Astrocyte of the spinal cord (primary cell): ENCODE measurements around the gene RAMP3.

Experiments used
- DNase-seq: peaks from one replicate; pipeline ENCODE4 v3.0.0; 2011; ENCODE audit warnings: low read depth, low spot score
- H3K4me3 ChIP-seq: 2 replicates; pipeline ENCODE4 v1.5.1; 2011; ENCODE audit warnings: low read depth, mild to moderate bottlenecking, low read length, moderate library complexity
- CTCF ChIP-seq: IDR thresholded peaks from 2 replicates; pipeline ENCODE4 v1.5.1; 2012; ENCODE audit warnings: low read depth, mild to moderate bottlenecking, low read length, inconsistent platforms
- in situ Hi-C: cut with HindIII; loops from 2 replicates; pipeline ENCODE4 v1.10.0; 2017; ENCODE audit warnings: low sequenced_read_pairs

The RAMP3 gene

GRCh38 chr7:45233249-45233775 is 75.7 kb downstream of the RAMP3 start:
- DNase-seq, result no peak
- TF ChIP-seq CTCF, result no peak
- H3K4me3 ChIP-seq, result no peak overlapping the region
- in situ Hi-C loops, result no loop called here
